Right renal pelvis (tissue), 4 donors: ENCODE data around the gene TRAPPC2L. TPM values are rescaled to one million over a fixed set of nuclear protein-coding genes. Genes with fewer than 3 reads are reported as not detected.
"Not testable (repeated sequence)": the region's sequence is repeated elsewhere in the genome, so short reads cannot be mapped to it uniquely, and the experiment has no call there.

ENCODE experiments used
- DNase-seq, 4 donors: peaks; one replicate each; pipeline ENCODE4 v3.0.0-alpha.2; 2013; ENCODE audit warnings: low read depth in 4 of 4, low spot score in 3 of 4, missing footprints in 1 of 4
- polyA plus RNA-seq, 4 donors: library from polyadenylated mRNA; unstranded; fragments of 120-200 nt; gene quantifications; one replicate each; pipeline ENCODE4 v1.2.1, GENCODE V29; 2013; ENCODE audit not compliant: insufficient read length in 4 of 4

The TRAPPC2L gene
- polyA plus RNA-seq, 4 donors: 73.2 to 90.6 (median 80.1) TPM

DNA sequence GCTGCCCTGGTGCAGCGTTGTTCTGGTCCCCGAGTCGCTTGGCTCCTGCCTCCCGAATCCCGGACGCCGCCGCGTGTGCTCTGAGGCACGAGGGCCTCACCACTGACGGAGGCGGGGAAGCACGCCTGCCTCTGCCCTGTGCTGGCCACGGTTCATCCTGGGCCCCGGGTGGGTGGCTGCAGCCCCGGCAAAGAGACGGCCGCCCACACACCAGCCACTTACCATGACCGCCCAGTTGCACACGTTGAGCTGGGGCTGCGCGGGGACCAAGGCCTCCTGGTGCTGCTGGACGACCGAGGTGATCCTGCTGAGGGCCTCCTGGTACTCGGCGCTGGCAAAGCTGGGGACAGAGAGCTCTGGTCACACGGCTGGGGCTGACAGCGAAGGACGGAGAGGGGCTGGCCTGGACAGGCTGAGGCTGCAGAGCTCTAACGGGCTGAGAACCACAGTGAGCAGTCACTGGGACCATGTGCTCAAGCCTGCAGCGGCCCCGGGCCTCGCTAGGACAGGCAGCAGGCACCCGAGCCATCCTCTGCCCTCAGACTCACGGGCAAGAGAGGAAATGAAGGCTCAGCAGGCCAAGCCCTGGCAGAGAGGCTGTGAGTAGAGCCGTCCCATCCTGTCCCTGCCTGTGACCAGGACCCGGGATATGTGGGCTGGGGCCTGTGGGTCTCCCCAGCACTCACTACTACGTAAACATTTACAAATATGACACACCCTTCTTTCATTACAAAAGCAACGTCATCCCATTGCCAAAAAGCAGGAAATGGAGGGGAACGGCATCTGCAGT lies 38.9 kb upstream of the TRAPPC2L start:
- no peak for DNase-seq

DNA sequence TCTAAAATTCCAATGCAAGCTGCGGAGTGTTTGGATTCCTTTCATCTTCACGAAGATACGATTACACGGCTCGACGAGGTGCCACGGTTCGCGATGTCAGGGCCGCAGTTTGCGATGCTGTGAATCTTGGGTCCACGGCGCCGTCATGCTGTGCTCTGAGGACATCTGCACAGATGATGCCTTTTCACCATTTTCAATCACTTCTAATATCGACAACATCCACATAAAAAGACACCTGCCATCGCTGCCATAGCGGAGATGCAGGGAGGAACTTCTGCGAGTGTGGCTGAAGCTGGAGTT lies 38.4 kb upstream of the TRAPPC2L start:
- DNase-seq: no peak

DNA sequence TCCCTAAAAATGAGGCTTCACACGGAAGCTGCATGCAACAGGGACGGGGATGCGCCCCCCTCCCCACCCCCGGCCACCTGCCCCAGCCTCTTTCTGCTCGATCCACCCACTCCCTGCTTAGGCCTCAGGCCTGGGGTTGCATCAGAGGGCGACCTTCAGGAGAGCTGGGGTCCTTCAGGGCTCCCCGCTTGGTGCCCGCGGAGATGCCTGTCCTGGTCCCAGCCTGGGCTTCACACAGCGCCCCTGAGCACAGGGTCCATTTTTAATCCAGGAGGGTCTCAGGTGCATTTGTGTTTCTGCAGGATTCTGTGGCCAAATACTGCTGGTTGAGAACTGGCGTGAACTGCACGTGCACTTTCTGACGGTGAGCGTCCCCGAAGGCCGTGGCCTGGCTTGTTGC lies 37.8 kb upstream of the TRAPPC2L start:
- DNase-seq: no peak

DNA sequence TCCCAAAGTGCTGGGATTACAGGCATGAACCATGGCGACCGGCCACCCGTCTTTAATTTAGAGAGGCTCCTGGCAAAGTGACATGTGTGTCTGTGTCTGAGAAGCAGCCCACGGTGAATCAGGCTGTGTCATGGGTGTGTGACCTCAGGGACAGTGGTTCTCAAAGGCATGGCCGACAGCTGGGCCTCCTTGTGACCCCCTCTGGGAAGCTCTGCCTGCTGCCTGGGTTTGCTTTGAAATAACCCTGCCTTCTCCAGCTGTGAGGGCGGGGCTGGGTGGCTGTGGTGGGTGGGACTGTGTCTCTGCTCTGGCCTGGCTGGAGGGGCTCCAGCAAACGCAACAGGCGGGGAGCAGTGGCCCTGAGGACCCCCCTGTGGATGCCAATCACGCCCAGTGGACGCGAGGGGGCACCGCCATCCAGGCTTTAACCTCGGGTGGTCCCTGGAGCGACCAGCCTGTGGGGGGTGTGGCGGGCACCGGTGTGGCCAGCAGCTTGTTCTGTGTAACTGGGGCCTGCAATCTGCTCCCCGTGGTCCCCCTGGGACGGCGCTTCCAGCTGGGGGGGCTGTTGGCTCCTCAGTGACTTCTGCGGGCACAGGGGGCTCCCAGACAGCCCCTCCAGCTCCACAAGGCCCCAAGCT lies 36.4 kb upstream of the TRAPPC2L start:
- DNase-seq: no peak

DNA sequence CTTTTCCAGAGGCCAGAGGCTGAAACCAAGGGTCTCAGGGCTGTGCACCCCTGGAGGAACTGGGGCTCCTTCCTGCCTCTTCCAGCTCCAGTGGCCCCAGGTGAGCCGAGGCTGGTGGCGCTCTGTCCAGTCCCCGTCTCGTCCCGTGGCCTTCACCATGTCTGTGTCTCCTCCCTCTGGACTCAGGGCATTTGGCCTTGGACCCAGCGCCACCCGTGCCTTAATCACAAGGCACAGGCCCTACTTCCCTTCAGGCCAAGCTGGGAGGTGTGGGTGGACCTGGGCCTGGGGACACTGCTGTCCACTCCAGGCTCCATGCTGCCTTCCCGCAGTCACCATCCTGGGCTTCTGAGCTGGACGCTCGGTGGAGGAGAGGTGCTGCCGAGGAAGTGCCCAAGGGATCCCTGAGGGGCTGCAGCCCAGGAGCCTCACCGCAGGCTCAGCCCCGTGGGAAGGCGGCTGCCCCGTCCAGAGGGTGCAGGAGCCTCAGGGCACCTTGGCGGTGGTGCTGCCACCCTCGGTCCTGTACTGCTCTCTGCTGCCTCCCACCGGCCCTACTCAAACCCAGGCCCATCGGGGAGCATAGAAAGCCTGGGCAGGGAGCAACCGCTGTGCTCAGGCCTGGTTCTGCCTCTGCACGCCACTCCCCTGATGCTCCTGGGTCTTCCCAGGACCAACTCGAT lies 35.6 kb upstream of the TRAPPC2L start:
- no peak for DNase-seq

DNA sequence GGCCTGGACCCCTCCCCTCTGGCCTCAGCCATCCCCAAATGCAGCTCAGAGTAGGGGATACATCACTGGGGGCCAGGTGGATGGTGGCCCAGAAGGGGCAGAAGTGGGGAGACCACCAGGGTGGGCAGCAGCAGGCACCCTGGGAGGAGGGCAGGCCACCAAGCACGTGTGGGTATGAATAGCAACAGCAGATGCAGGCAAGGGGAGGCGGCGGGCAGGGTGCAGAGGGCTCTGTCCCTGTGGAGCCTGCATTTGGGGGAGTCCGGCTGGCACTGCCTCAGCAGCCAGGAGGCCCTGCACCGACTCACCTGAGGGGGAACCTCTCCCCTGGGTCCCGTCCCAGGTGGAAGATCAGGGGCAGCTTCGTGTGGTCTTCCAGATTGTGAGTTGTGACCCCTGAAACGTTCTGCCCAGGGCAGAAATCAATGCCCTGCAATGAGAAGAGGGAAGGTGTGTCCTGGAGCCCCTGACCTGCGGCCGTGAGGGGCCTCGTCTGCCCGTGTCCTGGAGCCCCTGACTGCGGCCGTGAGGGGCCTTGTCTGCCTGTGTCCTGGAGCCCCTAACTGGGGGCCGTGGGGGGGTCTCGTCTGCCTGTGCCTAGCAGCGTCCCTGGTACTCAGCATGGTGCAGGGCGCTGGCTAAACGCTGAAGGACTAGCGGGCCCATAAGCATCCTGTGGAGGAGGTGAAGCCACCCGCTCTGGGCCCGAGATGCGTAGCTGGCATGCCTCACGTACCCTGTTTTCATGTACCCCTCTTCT lies 34.5 kb upstream of the TRAPPC2L start:
- no peak for DNase-seq

DNA sequence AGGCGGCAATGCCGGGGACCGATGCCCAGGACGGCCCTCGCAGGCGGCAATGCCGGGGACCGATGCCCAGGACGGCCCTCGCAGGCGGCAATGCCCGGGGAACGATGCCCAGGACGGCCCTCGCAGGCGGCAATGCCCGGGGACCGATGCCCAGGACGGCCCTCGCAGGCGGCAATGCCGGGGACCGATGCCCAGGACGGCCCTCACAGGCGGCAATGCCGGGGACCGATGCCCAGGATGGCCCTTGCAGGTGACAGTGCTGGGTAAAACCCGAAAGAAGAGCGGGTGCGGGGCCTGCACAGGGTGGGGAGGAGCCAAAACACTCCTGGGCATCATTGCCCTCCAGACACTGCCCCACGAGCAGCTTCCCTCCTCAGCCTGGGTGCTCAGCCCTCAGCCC lies 33.3 kb upstream of the TRAPPC2L start:
- DNase-seq: not testable (repeated sequence)

DNA sequence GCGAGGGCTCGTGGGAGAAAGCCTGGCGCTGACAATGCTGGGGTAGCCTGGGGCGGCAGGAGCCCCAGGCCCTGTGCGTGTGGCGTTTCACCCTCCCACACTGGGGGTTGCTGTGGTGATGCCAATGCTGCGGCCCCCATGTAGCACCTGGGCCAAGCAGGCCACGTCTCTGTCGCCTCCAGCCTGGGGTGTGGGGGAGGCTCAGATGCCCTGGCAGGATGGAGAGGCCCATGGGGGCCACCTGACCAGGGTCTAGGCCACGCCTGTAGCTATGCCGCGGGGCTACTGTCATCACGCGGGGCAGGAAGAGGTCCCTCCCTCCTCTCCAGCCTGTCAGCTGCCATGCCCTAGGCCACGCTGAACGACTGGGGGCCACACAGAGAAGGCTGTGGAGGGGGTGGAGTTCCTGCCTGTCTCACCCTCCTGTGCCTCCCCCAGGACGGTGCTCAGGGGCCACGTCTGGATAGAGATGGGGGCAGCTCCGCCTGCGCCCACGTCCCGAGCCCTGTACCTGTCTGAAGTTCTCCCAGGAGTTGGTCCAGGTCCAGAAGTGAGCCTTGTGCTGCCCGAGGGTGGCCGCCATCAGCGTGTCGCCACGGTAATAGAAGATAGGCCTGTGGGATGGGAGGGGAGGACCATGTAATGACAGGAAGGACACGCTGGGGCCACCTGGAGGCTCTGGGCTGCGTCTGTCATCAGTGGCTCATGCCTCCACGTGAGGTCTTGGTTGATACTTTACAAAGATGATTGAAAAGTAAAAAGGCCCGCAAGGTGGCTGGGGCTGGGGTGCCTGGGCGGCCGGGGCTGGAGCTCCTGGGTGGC lies 32.5 kb upstream of the TRAPPC2L start:
- DNase-seq: no peak

DNA sequence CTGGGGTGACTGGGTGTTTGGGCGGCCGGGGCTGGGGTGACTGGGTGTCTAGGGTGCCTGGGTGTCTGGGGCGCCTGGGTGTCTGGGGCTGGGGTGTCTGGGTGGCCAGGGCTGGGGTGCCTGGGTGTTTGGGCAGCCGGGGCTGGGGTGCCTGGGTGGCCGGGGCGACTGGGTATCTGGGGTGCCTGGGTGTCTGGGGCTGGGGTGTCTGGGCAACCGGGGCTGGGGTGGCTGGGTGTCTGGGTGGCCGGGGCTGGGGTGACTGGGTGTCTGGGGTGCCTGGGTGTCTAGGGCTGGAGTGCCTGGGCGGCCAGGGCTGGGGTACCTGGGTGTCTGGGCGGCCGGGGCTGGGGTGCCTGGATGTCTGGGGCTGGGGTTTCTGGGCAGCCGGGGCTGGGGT lies 31.8 kb upstream of the TRAPPC2L start:
- no peak for DNase-seq

DNA sequence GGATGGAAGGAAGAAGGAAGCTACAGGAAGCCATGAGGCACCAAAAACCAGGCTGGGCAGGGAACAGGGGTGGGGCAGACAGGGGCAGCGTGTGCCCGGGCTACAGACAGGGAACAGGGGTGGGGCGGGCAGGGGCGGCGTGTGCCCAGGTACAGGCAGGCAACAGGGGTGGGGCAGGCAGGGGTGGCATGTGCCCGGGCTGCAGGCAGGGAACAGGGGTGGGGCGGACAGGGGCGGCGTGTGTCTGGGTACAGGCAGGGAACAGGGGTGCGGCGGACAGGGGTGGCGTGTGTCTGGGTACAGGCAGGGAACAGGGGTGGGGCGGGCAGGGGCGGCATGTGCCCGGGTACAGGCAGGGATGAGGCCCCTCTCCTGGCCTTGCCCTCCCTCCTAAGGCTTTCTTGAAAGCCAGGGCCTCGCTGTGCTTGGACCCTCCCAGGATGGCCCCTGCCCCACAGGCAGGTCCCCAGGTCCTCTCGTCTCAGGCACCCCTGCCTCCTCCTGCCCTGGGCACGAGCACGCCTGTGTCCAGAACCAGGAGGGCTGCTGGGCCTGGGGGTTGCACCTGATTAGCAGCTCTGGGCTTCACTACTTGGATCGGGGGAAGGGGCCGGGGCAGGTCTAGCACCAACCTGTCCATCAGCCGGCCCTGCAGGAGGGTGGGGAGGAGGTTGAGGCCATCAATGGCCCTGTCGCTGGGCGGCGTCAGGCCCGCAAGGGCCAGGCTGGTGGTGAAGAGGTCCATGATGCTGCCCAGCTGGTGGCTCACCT lies 30.7 kb upstream of the TRAPPC2L start:
- DNase-seq: no peak

DNA sequence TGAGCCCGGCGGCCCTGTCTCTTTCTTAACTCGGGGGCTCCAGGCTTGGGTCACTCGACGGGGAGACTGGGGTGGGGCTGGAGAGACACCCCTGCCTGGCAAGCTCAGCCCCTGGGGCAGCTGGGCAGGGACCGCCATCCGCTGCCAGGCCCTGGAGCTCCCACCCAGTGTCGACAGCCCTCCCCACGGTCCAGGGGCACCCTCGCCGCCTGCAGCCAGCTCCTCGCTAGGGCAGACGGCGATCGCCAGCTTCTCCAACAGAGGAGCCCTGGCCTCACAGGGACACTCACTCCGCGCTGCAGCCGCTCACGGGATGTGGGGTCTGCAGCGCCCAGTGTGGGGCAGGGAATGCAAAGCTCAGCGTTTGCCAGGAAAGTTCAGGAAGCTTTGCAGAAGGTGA lies 29.2 kb upstream of the TRAPPC2L start:
- no peak for DNase-seq

DNA sequence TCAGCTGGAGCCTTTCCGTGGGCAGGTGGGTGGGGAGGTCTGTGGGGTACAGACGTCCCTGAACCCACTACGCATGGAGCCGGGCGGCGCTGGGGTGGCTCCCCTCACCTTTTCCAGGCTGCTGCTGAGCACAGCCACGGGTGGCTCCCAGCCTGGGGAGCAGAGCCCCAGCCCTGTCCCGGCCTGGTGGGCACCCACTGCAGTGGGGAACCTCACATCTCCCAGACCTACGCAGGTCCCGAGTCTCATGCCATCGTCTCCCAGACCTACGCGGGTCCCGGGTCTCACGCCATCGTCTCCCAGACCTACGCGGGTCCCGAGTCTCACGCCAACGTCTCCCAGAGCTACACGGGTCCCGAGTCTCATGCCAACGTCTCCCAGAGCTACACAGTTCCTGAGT lies 28.2 kb upstream of the TRAPPC2L start:
- DNase-seq: no peak

DNA sequence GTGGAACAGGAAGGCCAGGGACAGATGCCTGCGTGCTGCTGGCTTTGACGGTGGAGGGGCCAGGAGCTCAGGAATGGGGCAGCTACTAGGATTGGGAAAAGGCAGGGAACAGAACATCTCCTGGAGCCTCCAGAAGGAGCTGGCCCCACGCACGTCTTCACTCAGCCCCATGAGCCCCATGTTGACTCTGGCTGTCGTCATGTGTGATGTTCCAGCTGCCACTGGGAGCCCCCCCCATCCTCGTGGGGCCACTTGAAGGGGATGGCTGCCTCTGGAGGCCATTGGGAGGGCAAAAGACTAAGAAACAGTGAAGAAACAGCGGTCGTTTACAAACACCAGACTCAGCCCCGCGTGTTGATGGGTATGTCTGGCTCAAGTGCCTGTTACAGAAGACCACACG lies 26.7 kb upstream of the TRAPPC2L start:
- DNase-seq: peak in 3 of 4 donors; percentile 30 to 58 (median 41)

DNA sequence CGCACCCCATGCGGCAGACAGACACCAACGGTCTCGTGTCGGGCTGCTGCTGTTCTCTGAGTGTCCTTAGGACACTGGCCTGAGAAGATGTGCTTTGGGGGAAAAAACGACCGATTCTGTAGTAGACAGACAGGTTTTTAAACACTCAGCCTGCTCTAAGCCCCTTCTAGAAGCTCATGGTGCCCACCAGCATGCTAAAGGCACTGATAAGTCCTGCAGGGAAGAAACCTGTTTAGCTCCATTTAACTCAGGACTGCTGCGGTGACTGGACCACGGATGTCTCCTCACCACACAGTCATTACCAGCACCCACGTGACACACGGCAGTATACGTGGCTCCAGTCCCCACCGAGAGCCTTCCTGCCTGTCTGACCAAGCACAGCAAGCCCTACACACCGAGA lies 26.1 kb upstream of the TRAPPC2L start:
- no peak for DNase-seq

DNA sequence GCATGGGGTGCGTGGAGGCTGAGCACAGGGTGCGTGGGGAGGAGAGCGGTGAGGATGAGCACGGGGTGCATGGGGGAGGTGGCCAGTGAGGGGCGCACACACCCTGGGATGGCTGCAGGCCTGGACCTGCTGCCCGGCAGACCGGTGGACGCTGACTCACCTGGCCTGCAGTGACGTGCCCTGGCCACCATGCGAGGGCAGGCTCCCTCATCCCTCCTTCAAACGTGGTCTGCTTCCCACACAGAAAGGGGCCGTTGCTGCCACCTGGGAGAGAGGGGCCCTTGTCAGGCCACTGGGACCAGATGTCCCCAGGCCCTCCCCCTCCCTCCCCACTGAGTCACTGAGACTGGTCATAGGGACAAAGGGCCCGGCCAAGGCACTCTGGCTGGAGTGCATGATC lies 25.1 kb upstream of the TRAPPC2L start:
- no peak for DNase-seq

DNA sequence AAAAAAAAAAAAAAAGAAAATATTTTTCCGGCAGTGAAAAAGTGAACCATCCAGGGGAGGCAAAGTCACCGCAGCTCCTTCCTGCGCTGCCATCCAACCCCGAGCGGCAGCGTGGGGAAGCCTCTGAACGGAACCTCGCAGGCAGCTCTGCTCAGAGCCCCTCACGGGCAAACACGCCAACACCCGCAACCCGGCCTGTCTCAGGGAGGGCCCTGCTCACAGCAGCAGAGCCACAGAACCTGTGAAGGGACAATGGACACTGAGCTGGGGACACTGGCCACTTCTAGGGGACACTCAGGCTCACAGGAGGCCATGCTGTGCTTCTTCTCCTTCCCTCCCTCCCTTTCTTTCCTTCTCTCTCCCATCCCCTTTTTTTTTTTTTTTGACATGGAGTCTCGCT lies 23.8 kb upstream of the TRAPPC2L start:
- no peak for DNase-seq

DNA sequence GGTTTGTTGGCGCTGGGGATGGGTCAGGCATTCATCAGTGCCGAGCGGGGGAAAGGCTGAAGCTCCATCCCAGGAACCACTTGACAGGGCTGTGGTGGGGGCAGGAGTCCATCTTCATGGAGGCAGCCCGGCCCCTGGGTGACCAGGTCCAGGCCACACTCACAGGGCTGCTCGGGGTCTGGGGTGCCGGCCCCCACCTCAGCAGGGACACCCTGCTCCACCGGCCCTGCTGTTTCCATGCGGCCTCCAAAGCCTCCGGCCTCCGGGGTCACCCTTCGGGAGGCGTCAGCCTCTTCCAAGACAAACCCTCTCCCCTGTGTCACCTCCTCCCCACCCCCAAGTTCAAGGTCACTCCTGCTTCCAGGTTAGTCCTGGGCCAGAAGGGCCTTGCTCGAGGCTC lies 22.3 kb upstream of the TRAPPC2L start:
- no peak for DNase-seq

DNA sequence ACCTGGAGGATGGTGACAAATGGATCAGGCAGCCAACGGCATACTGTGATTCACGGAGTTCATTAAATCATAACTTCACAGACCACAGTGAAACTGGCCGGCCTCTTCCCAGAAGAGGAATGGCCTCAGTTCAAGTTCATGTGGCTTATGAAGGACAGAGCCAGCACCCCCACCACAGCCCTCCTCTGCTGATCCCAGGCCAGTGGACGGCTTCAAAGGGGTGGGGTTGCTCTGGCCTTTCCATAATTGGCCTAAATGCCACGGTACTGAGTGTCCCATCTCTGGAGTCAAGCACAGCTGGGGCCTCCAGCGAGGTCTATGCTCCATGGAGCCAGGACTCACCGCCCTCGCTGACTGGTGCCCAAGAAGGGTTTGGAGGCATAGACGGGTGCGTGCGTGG lies 21.5 kb upstream of the TRAPPC2L start:
- DNase-seq: no peak

DNA sequence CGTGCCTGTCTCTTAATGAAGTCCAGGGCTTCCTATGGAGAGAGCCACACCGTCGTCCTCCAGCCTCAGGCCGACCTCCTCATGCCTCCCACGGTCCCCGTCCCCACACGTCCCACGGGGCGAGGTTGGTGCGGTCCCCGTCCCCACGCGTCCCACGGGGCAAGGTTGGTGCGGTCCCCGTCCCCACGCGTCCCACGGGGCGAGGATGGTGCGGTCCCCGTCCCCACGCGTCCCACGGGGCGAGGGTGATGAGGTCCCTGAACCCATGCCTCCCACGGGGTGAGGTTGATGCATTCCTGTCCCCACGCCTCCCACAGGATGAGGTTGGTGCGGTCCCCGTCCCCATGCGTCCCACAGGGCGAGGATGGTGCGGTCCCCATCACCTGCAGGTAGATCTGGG lies 21.1 kb upstream of the TRAPPC2L start:
- no peak for DNase-seq

DNA sequence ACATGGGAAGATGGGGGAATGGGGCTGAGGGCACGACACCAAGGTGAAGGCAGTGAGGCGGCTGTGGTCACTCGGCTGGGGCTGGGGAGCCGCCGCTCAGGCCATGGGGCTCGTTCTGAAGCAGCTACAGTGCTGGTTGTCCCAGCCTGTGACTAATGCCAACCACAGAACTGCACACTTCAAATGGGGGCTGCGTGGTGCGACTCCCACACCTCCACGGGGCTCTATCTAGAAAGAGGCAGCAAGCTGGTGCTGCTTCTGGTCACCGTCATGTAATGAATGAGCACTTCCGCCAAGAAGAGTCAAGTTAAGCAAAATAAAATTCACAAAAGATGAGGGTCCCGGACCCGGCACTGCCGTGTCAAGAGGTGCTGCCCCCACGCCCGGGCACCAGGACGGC lies 20.1 kb upstream of the TRAPPC2L start:
- DNase-seq: no peak
